ENCODE measurements around the gene DPYD.

The DPYD gene

GRCh38 chr1:97433824-97434177 lies 487.0 kb downstream of the DPYD start:
- no peak overlapping the region for H3K9ac ChIP-seq (ENCODE audit: low read depth, low read length, poor library complexity, severe bottlenecking)
- no peak for TF ChIP-seq CTCF (conservative IDR thresholded peaks at IDR 0.05; ENCODE audit: low read length)
- no peak for TF ChIP-seq EZH2phosphoT487 (IDR thresholded peaks at IDR 0.05; ENCODE audit: borderline replicate concordance)
- H3K27me3 ChIP-seq (ENCODE audit: insufficient read depth, low read length, poor library complexity, severe bottlenecking) = no peaks in the 10 kb centered on the region
- no peaks in the 10 kb centered on the region for H3K4me1 ChIP-seq (ENCODE audit: insufficient read depth, low read length, poor library complexity, severe bottlenecking)
- H3K9me3 ChIP-seq (ENCODE audit: insufficient read depth, low read depth, low read length) = no peaks in the 10 kb centered on the region
- H3K79me2 ChIP-seq (ENCODE audit: insufficient read depth, low read length) = no peaks in the 10 kb centered on the region
- H4K20me1 ChIP-seq (ENCODE audit: insufficient read depth, low read length, poor library complexity, severe bottlenecking) = no peaks in the 10 kb centered on the region
- H2AFZ ChIP-seq (ENCODE audit: low read length) = no peak overlapping the region
- H3K4me2 ChIP-seq (ENCODE audit: low read depth, low read length, poor library complexity, severe bottlenecking) = no peak overlapping the region
- no peak overlapping the region for H3K4me3 ChIP-seq (ENCODE audit: low read length, poor library complexity, severe bottlenecking)
- no peaks in the 10 kb centered on the region for H3K9me2 ChIP-seq (replicated peaks; ENCODE audit: low read depth, low read length)
- no peaks in the 10 kb centered on the region; the same call in 1 of the 2 replicates for H3K36me3 ChIP-seq (ENCODE audit: insufficient read depth, low read length)
- H3F3A ChIP-seq (ENCODE audit: low read depth) = no peaks in the 10 kb centered on the region

- Histone ChIP-seq H3K9me3 (ENCODE audit: insufficient read depth, low read depth, low read length) (no peaks in the 10 kb centered on the region), H3K9ac (ENCODE audit: low read depth, low read length, poor library complexity, severe bottlenecking) (no peak overlapping the region), H3K4me3 (ENCODE audit: low read length, poor library complexity, severe bottlenecking) (no peak overlapping the region), H4K20me1 (ENCODE audit: insufficient read depth, low read length, poor library complexity, severe bottlenecking) (no peaks in the 10 kb centered on the region), H3K9me2 (replicated peaks; ENCODE audit: low read depth, low read length) (no peaks in the 10 kb centered on the region), H3F3A (ENCODE audit: low read depth) (no peaks in the 10 kb centered on the region), H3K79me2 (ENCODE audit: insufficient read depth, low read length) (no peaks in the 10 kb centered on the region), H3K36me3 (ENCODE audit: insufficient read depth, low read length) (no peaks in the 10 kb centered on the region; the same call in 1 of the 2 replicates), H3K4me1 (ENCODE audit: insufficient read depth, low read length, poor library complexity, severe bottlenecking) (no peaks in the 10 kb centered on the region), H2AFZ (ENCODE audit: low read length) (no peak overlapping the region), H3K27me3 (ENCODE audit: insufficient read depth, low read length, poor library complexity, severe bottlenecking) (no peaks in the 10 kb centered on the region), H3K4me2 (ENCODE audit: low read depth, low read length, poor library complexity, severe bottlenecking) (no peak overlapping the region)
- no peak for TF ChIP-seq EZH2phosphoT487 (IDR thresholded peaks at IDR 0.05; ENCODE audit: borderline replicate concordance)
Observed at GRCh38 chr1:97433094-97433823, 487.6 kb downstream of the DPYD start.

GRCh38 chr1:97427371-97427770 lies 493.5 kb downstream of the DPYD start:
- Histone ChIP-seq H3K36me3 (ENCODE audit: insufficient read depth, low read length) (no peaks in the 10 kb centered on the region), H3K27me3 (ENCODE audit: insufficient read depth, low read length, poor library complexity, severe bottlenecking) (no peaks in the 10 kb centered on the region), H3K4me2 (ENCODE audit: low read depth, low read length, poor library complexity, severe bottlenecking) (no peak overlapping the region), H3K79me2 (ENCODE audit: insufficient read depth, low read length) (no peaks in the 10 kb centered on the region), H3K9ac (ENCODE audit: low read depth, low read length, poor library complexity, severe bottlenecking) (no peak overlapping the region), H2AFZ (ENCODE audit: low read length) (no peak overlapping the region), H3K9me3 (ENCODE audit: insufficient read depth, low read depth, low read length) (no peaks in the 10 kb centered on the region), H4K20me1 (ENCODE audit: insufficient read depth, low read length, poor library complexity, severe bottlenecking) (no peaks in the 10 kb centered on the region), H3K4me3 (ENCODE audit: low read length, poor library complexity, severe bottlenecking) (no peak overlapping the region), H3K4me1 (ENCODE audit: insufficient read depth, low read length, poor library complexity, severe bottlenecking) (peaks cover 6% of the 10 kb centered on the region), H3F3A (ENCODE audit: low read depth) (no peaks in the 10 kb centered on the region), H3K9me2 (replicated peaks; ENCODE audit: low read depth, low read length) (no peaks in the 10 kb centered on the region)
- TF ChIP-seq CTCF (conservative IDR thresholded peaks at IDR 0.05; ENCODE audit: low read length) (no peak), EZH2phosphoT487 (IDR thresholded peaks at IDR 0.05; ENCODE audit: borderline replicate concordance) (no peak)

GRCh38 chr1:97424209-97424608 lies 496.6 kb downstream of the DPYD start:
- Histone ChIP-seq H3K27me3 (ENCODE audit: insufficient read depth, low read length, poor library complexity, severe bottlenecking) (no peaks in the 10 kb centered on the region), H3K9me2 (replicated peaks; ENCODE audit: low read depth, low read length) (no peaks in the 10 kb centered on the region), H3K4me3 (ENCODE audit: low read length, poor library complexity, severe bottlenecking) (no peak overlapping the region), H3F3A (ENCODE audit: low read depth) (no peaks in the 10 kb centered on the region), H3K79me2 (ENCODE audit: insufficient read depth, low read length) (no peaks in the 10 kb centered on the region), H4K20me1 (ENCODE audit: insufficient read depth, low read length, poor library complexity, severe bottlenecking) (no peaks in the 10 kb centered on the region), H3K9ac (ENCODE audit: low read depth, low read length, poor library complexity, severe bottlenecking) (no peak overlapping the region), H3K9me3 (ENCODE audit: insufficient read depth, low read depth, low read length) (no peaks in the 10 kb centered on the region), H2AFZ (ENCODE audit: low read length) (no peak overlapping the region), H3K4me1 (ENCODE audit: insufficient read depth, low read length, poor library complexity, severe bottlenecking) (peaks cover 6% of the 10 kb centered on the region), H3K4me2 (ENCODE audit: low read depth, low read length, poor library complexity, severe bottlenecking) (no peak overlapping the region), H3K36me3 (ENCODE audit: insufficient read depth, low read length) (no peaks in the 10 kb centered on the region)
- TF ChIP-seq EZH2phosphoT487 (IDR thresholded peaks at IDR 0.05; ENCODE audit: borderline replicate concordance) = no peak
- TF ChIP-seq CTCF (conservative IDR thresholded peaks at IDR 0.05; ENCODE audit: low read length) = no peak

Data from Loucy (cell line).